Endothelial cell of umbilical vein (primary cell): Measurements from ENCODE around the gene DIPK2B.

Experiments used
- EZH2 ChIP-seq: IDR thresholded peaks from 2 replicates; pipeline ENCODE4 v1.6.1; 2012; ENCODE audit warnings: borderline replicate concordance, low read depth, mild to moderate bottlenecking, moderate library complexity, low read length, inconsistent platforms; ENCODE audit not compliant: severe bottlenecking
- JUN ChIP-seq: IDR thresholded peaks from 2 replicates; pipeline ENCODE4 v1.6.1; 2011; ENCODE audit warnings: borderline replicate concordance, low read depth; ENCODE audit not compliant: insufficient read length, insufficient read depth
- MYC ChIP-seq: IDR thresholded peaks from one replicate; pipeline ENCODE4 v1.6.1; 2011; ENCODE audit warnings: mild to moderate bottlenecking, low read depth, low read length
- POLR2A ChIP-seq: IDR thresholded peaks from 2 replicates; pipeline ENCODE4 v1.6.1; 2012; ENCODE audit warnings: low read depth, mild to moderate bottlenecking, control low read depth, low read length
- POLR2AphosphoS5 ChIP-seq: IDR thresholded peaks from 2 replicates; pipeline ENCODE4 v1.6.1; 2012; ENCODE audit warnings: low read depth, mild to moderate bottlenecking, control low read depth, low read length, moderate library complexity; ENCODE audit not compliant: insufficient read depth
- TF ChIP-seq, protein P1 (sequence below), 2 donors: IDR thresholded peaks; 1 replicate in 1 of 2; 2 replicates in 1 of 2; pipeline ENCODE4 v1.5.1; 2011; ENCODE audit warnings: low read length in 2 of 2, mild to moderate bottlenecking in 2 of 2, moderate library complexity in 2 of 2, control low read depth in 1 of 2, inconsistent platforms in 1 of 2, low read depth in 1 of 2; ENCODE audit not compliant: insufficient read depth in 1 of 2; ENCODE audit errors: extremely low read depth in 1 of 2
- TF ChIP-seq, protein P2 (sequence below): IDR thresholded peaks from 2 replicates; pipeline ENCODE4 v1.6.1; 2011; ENCODE audit not compliant: insufficient read depth, insufficient read length

DNA sequence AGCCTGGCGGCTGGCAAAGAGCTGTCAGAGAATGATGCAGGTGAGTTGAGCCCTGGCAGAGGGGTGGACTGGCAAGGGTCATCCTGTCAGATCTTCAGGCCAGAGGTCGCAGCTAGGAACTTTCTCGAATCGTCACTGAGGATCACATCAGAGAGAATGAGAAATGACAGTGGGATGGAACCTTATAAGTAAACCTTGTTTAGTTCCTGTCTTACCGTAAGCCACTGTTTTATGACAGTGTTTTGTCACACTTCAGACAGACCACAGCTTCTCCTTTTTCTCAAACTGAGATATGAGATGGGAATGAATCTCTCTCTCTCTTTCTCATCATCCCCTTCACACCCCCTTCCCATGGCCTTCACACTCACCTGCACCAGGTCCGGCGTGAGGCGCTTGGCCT, 9.3 kb downstream of the DIPK2B start:
- TF ChIP-seq, protein P1, sequence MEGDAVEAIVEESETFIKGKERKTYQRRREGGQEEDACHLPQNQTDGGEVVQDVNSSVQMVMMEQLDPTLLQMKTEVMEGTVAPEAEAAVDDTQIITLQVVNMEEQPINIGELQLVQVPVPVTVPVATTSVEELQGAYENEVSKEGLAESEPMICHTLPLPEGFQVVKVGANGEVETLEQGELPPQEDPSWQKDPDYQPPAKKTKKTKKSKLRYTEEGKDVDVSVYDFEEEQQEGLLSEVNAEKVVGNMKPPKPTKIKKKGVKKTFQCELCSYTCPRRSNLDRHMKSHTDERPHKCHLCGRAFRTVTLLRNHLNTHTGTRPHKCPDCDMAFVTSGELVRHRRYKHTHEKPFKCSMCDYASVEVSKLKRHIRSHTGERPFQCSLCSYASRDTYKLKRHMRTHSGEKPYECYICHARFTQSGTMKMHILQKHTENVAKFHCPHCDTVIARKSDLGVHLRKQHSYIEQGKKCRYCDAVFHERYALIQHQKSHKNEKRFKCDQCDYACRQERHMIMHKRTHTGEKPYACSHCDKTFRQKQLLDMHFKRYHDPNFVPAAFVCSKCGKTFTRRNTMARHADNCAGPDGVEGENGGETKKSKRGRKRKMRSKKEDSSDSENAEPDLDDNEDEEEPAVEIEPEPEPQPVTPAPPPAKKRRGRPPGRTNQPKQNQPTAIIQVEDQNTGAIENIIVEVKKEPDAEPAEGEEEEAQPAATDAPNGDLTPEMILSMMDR (IDR thresholded peaks at IDR 0.05; ENCODE audit: extremely low read depth in 1 of 2, insufficient read depth in 1 of 2, low read depth in 1 of 2, low read length in 2 of 2): no peak
- TF ChIP-seq POLR2A (no peak), POLR2AphosphoS5 (no peak), EZH2 (no peak), JUN (no peak), MYC (no peak)
- TF ChIP-seq, protein P2, sequence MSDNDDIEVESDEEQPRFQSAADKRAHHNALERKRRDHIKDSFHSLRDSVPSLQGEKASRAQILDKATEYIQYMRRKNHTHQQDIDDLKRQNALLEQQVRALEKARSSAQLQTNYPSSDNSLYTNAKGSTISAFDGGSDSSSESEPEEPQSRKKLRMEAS: no peak
